Gastrocnemius medialis (tissue), 4 donors: Measurements from ENCODE around the gene ADAMTS2. TPM values are rescaled to one million over a fixed set of nuclear protein-coding genes. Genes with fewer than 3 reads are reported as not detected.

Experiments used
- ATAC-seq, 2 donors: fragments of 150-250 bp; one replicate each; pipeline ENCODE4 v1.9.1; 2016
- DNase-seq, 2 donors: peaks; one replicate each; pipeline ENCODE4 v3.0.0-alpha.2; 2019
- H3K27ac ChIP-seq, 4 donors: fragments of 200-600 bp; sonication (generic); 1 replicate in 1 of 4; 2 replicates in 3 of 4; pipeline ENCODE4 v1.5.1; 2016 to 2018; ENCODE audit warnings: mild to moderate bottlenecking in 2 of 4, moderate library complexity in 1 of 4
- H3K27me3 ChIP-seq, 3 donors: fragments of 200-600 bp; sonication (generic) in 2 of 3; 1 replicate in 1 of 3; 2 replicates in 2 of 3; pipeline versions ENCODE4 v1.5.1 to v1.6.0; 2016 to 2019; ENCODE audit warnings: mild to moderate bottlenecking in 1 of 3, moderate library complexity in 1 of 3
- H3K36me3 ChIP-seq, 2 donors: fragments of 200-600 bp; sonication (generic) in 1 of 2; one replicate each; pipeline ENCODE4 v1.5.1; 2017 to 2018
- H3K4me1 ChIP-seq, 2 donors: fragments of 200-600 bp; sonication (generic) in 1 of 2; one replicate each; pipeline ENCODE4 v1.5.1; 2016 to 2017; ENCODE audit warnings: mild to moderate bottlenecking in 2 of 2
- H3K4me3 ChIP-seq, 4 donors: fragments of 200-600 bp; sonication (generic) in 3 of 4; 1 replicate in 1 of 4; 2 replicates in 3 of 4; pipeline ENCODE4 v1.5.1; 2016 to 2019; ENCODE audit warnings: mild to moderate bottlenecking in 2 of 4
- H3K9me3 ChIP-seq, 3 donors: fragments of 200-600 bp; sonication (generic) in 2 of 3; 1 replicate in 1 of 3; 2 replicates in 2 of 3; pipeline ENCODE4 v1.5.1; 2016 to 2019
- CTCF ChIP-seq, 5 experiments: fragments of 450-650 bp in 3 of 5; fragments of 200-600 bp in 2 of 5; sonication (generic) in 2 of 5; IDR thresholded peaks in 4 of 5; conservative IDR thresholded peaks in 1 of 5; 1 replicate in 4 of 5; 2 replicates in 1 of 5; pipeline ENCODE4 v1.5.1; 2016 to 2019; ENCODE audit warnings: antibody characterized with exemption in 5 of 5, mild to moderate bottlenecking in 3 of 5, moderate library complexity in 3 of 5
- POLR2A ChIP-seq, 2 donors: fragments of 450-650 bp; IDR thresholded peaks; one replicate each; pipeline ENCODE4 v1.6.1; 2017; ENCODE audit warnings: antibody characterized with exemption in 2 of 2, mild to moderate bottlenecking in 2 of 2, moderate library complexity in 2 of 2
- in situ Hi-C, 4 donors: fragments of 200-750 bp; cut with MboI; loops; one replicate each; pipeline versions ENCODE4 v1.15.0 to v1.8.0; 2017; ENCODE audit warnings: low sequenced_read_pairs in 4 of 4
- intact Hi-C: fragments of 100-400 bp; cut with DNase I; formaldehyde crosslinking; loops from one replicate; pipeline ENCODE4 v1.15.1; 2023; ENCODE audit warnings: low total_unique reads
- total RNA-seq, 4 donors: library from RNA; depleted of rRNA; stranded (reverse); fragments of >200 nt; gene quantifications; one replicate each; pipeline versions ENCODE4 v1.1.0 to v1.2.3, GENCODE V29; 2016

ADAMTS2 gene
- total RNA-seq, 4 donors from 2014 or later = 0.78 to 3.8 (median 2.0) TPM

- in situ Hi-C loops (no loop called here), intact Hi-C loops (no loop called here)
- DNase-seq (no peak), ATAC-seq (no peak)
- Histone ChIP-seq H3K36me3 (no peaks in the 10 kb centered on the region), H3K9me3 (no peaks in the 10 kb centered on the region), H3K27me3 (no peaks in the 10 kb centered on the region), H3K4me1 (no peaks in the 10 kb centered on the region), H3K4me3 (no peak overlapping the region), H3K27ac (no peak overlapping the region)
- TF ChIP-seq POLR2A (IDR thresholded peaks at IDR 0.05) = no peak
- TF ChIP-seq CTCF (IDR thresholded peaks at IDR 0.05 in 4 of 5, conservative IDR thresholded peaks at IDR 0.05 in 1 of 5) = no peak
Observed at GRCh38 chr5:179194941-179195381, 150.3 kb downstream of the ADAMTS2 start.

GRCh38 chr5:179194201-179194910, 150.9 kb downstream of the ADAMTS2 start:
- Histone ChIP-seq H3K36me3 (no peaks in the 10 kb centered on the region), H3K27ac (no peak overlapping the region), H3K9me3 (no peaks in the 10 kb centered on the region), H3K27me3 (no peaks in the 10 kb centered on the region), H3K4me1 (no peaks in the 10 kb centered on the region), H3K4me3 (no peak overlapping the region)
- TF ChIP-seq CTCF (IDR thresholded peaks at IDR 0.05 in 4 of 5, conservative IDR thresholded peaks at IDR 0.05 in 1 of 5) (no peak), POLR2A (IDR thresholded peaks at IDR 0.05) (no peak)
- intact Hi-C loops = no loop called here
- no peak for ATAC-seq
- DNase-seq = no peak
- in situ Hi-C loops = no loop called here

- Histone ChIP-seq H3K27ac (no peak overlapping the region), H3K36me3 (no peaks in the 10 kb centered on the region), H3K4me3 (no peak overlapping the region), H3K9me3 (no peaks in the 10 kb centered on the region), H3K27me3 (no peaks in the 10 kb centered on the region), H3K4me1 (no peaks in the 10 kb centered on the region)
- intact Hi-C loops = no loop called here
- TF ChIP-seq CTCF (IDR thresholded peaks at IDR 0.05 in 4 of 5, conservative IDR thresholded peaks at IDR 0.05 in 1 of 5) (no peak), POLR2A (IDR thresholded peaks at IDR 0.05) (no peak)
- no peak for DNase-seq
- no peak for ATAC-seq
- in situ Hi-C loops = no loop called here
Observed at GRCh38 chr5:179193746-179194145, 151.5 kb downstream of the ADAMTS2 start.

- no peak overlapping the region for H3K27ac ChIP-seq
- H3K9me3 ChIP-seq = no peaks in the 10 kb centered on the region
- TF ChIP-seq CTCF (IDR thresholded peaks at IDR 0.05 in 4 of 5, conservative IDR thresholded peaks at IDR 0.05 in 1 of 5) = no peak
- H3K4me3 ChIP-seq = no peak overlapping the region
- no peaks in the 10 kb centered on the region for H3K36me3 ChIP-seq
- no peaks in the 10 kb centered on the region for H3K27me3 ChIP-seq
- H3K4me1 ChIP-seq = no peaks in the 10 kb centered on the region
- DNase-seq (no peak), ATAC-seq (no peak)
- intact Hi-C loops = no loop called here
- in situ Hi-C loops = no loop called here
Observed at GRCh38 chr5:179192891-179193470, 152.3 kb downstream of the ADAMTS2 start.
